Chondrocyte (in vitro differentiated cells): ENCODE data around the gene ADORA1. TPM values are rescaled to one million over a fixed set of nuclear protein-coding genes. Genes with fewer than 3 reads are reported as not detected.

ENCODE experiments used
- DNase-seq: peaks from one replicate; pipeline ENCODE4 v3.0.0; 2021; ENCODE audit warnings: mixed read lengths, low spot score
- H3K27ac Mint-ChIP-seq: one replicate; pipeline ENCODE4 v1.8.0; 2021; ENCODE audit warnings: mild to moderate bottlenecking, moderate library complexity, mixed read lengths; ENCODE audit not compliant: unreplicated experiment
- H3K27me3 Mint-ChIP-seq: 2 replicates; pipeline ENCODE4 v1.8.0; 2021; ENCODE audit warnings: low read depth, mixed read lengths
- H3K36me3 Mint-ChIP-seq: 2 replicates; pipeline ENCODE4 v1.8.0; 2021; ENCODE audit warnings: low read depth, mixed read lengths
- H3K4me1 Mint-ChIP-seq: 2 replicates; pipeline ENCODE4 v1.8.0; 2021; ENCODE audit warnings: low read depth, mild to moderate bottlenecking, mixed read lengths
- H3K4me3 Mint-ChIP-seq: one replicate; pipeline ENCODE4 v1.8.0; 2021; ENCODE audit warnings: mild to moderate bottlenecking, moderate library complexity, mixed read lengths; ENCODE audit not compliant: unreplicated experiment
- H3K9me3 Mint-ChIP-seq: 2 replicates; pipeline ENCODE4 v1.8.0; 2021; ENCODE audit warnings: low read depth, mixed read lengths
- total RNA-seq: library from RNA; stranded (reverse); gene quantifications from 3 replicates; pipeline ENCODE4 v1.2.1, GENCODE V29; 2021
- TF ChIP-seq, protein P1 (sequence below): fragments of 200-600 bp; sonication (generic); IDR thresholded peaks from 2 replicates; pipeline ENCODE4 v1.5.0; 2021; ENCODE audit warnings: antibody characterized with exemption, mild to moderate bottlenecking, moderate library complexity

Gene ADORA1
- total RNA-seq, 1 donor from 2014 or later: 1.7 TPM

DNA sequence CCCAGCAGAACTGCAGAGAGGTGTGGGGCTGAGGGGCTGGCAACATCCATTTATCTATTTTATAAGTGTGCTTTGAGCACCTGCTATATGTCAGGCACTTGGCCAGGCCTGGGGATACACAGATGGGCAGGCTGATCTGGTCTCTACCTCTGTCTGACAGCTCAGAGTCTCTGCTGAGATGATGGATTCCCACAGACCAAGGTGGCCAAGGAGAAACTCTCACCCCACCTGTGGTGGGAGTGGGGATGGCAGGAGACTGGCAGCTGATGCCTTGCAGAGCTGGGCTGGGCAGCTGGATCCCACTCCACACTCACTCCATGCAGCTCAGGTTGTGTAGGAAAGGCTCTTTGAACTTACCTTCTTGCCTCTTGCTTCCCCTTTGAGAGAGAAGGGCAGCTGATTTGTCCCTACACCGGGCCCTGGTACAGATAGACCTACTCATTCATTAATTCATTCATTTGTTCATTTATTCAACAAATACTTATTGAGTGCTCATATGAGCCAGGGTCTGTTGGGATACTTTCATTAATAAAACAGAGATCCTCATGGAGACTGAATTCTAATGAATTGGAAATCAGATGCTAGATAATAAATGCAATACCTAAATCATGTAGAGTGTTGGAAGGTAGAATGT lies 9.0 kb downstream of the ADORA1 start:
- TF ChIP-seq, protein P1, sequence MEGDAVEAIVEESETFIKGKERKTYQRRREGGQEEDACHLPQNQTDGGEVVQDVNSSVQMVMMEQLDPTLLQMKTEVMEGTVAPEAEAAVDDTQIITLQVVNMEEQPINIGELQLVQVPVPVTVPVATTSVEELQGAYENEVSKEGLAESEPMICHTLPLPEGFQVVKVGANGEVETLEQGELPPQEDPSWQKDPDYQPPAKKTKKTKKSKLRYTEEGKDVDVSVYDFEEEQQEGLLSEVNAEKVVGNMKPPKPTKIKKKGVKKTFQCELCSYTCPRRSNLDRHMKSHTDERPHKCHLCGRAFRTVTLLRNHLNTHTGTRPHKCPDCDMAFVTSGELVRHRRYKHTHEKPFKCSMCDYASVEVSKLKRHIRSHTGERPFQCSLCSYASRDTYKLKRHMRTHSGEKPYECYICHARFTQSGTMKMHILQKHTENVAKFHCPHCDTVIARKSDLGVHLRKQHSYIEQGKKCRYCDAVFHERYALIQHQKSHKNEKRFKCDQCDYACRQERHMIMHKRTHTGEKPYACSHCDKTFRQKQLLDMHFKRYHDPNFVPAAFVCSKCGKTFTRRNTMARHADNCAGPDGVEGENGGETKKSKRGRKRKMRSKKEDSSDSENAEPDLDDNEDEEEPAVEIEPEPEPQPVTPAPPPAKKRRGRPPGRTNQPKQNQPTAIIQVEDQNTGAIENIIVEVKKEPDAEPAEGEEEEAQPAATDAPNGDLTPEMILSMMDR: no peak
- no peaks in the 10 kb centered on the region for H3K36me3 Mint-ChIP-seq
- no peaks in the 10 kb centered on the region for H3K9me3 Mint-ChIP-seq
- no peaks in the 10 kb centered on the region for H3K27me3 Mint-ChIP-seq
- peak; percentile 47 for DNase-seq
- no peak overlapping the region for H3K27ac Mint-ChIP-seq
- H3K4me3 Mint-ChIP-seq: no peak overlapping the region
- peaks cover 4% of the 10 kb centered on the region for H3K4me1 Mint-ChIP-seq

DNA sequence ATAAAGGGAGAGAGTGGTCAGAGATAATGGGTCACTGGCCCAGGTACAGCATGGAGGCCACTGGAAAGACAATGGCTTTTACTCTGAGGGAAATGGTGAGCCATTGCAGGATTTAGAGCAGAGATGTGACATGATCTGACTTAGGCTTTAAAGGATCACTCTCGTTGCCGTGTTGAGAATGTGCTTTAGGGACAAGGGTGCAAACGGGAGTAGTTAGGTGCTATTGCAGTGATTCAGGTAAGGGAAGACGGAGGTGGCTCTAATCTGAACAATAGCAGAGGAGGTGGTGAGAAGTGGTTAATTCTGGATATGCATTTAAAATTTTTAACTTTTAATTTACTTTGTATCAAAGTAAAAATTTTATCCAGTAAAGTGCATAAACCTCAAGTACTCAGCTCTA lies 9.8 kb downstream of the ADORA1 start:
- no peaks in the 10 kb centered on the region for H3K36me3 Mint-ChIP-seq
- no peak for DNase-seq
- no peak overlapping the region for H3K4me3 Mint-ChIP-seq
- no peak overlapping the region for H3K27ac Mint-ChIP-seq
- H3K4me1 Mint-ChIP-seq: peaks cover 4% of the 10 kb centered on the region
- H3K9me3 Mint-ChIP-seq: no peaks in the 10 kb centered on the region
- H3K27me3 Mint-ChIP-seq: no peaks in the 10 kb centered on the region
- TF ChIP-seq, protein P1: no peak

DNA sequence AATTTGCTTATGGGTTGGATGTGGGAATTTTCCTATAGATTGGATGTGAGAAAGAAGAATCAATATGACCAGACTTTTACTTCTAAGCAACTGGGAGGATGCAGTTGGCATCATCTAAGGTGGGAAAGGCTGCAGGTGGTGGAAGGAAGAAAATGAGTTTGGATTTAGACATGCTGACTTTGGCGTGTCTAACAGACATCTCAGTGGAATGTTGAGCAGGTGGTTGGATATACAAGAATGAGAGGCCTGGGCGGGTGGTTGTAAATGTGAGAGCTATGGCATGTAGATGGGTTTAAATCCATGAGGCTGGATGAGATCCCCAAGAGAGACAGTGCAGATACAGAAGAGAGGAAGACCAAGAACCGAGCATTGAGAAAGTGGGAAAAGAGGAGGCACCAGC lies 10.5 kb downstream of the ADORA1 start:
- no peaks in the 10 kb centered on the region for H3K9me3 Mint-ChIP-seq
- TF ChIP-seq, protein P1: no peak
- no peak overlapping the region for H3K4me3 Mint-ChIP-seq
- H3K36me3 Mint-ChIP-seq: no peaks in the 10 kb centered on the region
- peaks cover 2% of the 10 kb centered on the region for H3K27me3 Mint-ChIP-seq
- peaks cover 4% of the 10 kb centered on the region for H3K4me1 Mint-ChIP-seq
- H3K27ac Mint-ChIP-seq: no peak overlapping the region
- DNase-seq: peak; percentile 10

DNA sequence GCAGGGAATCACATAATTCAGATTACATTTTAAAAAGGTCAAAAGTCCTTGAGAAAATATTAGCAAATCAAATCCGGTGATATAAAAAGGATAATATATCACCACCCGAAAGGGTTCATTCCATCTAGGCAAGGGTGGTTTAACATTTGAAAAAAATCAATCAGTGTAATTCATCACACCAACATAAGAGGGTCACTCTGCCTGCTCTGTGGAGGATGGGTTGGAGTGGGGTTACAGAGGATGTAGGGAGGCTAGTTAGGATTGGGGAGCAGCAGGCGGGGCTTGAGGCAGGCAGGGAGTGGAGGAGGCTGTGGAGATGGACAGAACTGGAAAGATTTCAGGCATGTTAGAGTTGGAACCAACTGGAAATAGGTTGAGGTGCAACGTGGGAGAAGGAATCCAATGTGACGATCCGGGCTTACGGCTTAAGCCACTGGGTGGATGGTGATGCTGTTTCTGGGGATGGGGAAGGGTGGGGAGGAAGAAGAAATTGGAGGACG lies 12.5 kb downstream of the ADORA1 start:
- Mint-ChIP-seq H3K9me3 (no peaks in the 10 kb centered on the region), H3K27me3 (peaks cover 2% of the 10 kb centered on the region), H3K4me1 (peaks cover 4% of the 10 kb centered on the region), H3K36me3 (no peaks in the 10 kb centered on the region), H3K27ac (no peak overlapping the region), H3K4me3 (no peak overlapping the region)
- TF ChIP-seq, protein P1: no peak
- DNase-seq: no peak

DNA sequence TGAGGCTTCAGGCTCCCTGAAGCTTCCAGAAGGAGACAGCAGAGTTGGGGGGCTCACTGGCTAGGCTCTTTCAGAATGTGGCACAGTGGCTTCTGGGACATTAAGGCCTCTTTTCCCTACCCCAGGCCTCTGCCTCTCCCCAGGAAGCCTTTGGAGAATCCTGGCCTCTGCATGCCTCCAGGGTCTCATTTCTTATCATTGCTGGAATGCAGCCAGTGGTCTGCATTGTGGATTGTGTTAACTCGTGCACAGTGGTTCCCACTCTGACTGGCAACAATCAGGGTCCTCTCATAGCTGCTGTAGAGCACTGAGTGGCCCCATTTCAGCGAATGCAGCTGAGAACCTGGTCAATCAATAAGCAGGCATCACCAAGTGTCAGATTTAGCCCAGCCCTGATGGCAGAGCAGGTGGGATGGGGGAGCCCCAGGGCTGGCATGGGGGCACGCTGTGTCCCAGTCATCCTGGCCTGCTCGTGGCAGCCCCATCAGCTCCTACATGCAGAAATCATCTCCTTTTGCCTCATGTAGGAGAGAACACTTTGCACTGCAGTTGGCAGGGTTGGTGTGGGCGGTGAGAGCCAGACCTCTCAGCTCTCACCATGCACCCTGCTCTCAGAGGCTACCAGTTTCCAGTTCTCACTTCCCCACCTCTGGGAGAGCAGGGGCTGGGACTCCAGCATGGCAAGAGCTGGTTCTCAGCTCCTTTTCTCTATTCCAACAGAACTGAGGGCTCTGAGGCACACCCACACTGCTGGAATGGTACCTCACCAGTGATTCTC lies 13.4 kb downstream of the ADORA1 start:
- peaks cover under 1% of the 10 kb centered on the region for H3K4me1 Mint-ChIP-seq
- H3K27ac Mint-ChIP-seq: no peak overlapping the region
- no peak overlapping the region for H3K4me3 Mint-ChIP-seq

More for the DNA sequence above, 13.4 kb downstream of the ADORA1 start:
- peaks cover 2% of the 10 kb centered on the region for H3K27me3 Mint-ChIP-seq
- no peaks in the 10 kb centered on the region for H3K9me3 Mint-ChIP-seq
- TF ChIP-seq, protein P1: no peak
- DNase-seq: no peak
- H3K36me3 Mint-ChIP-seq: no peaks in the 10 kb centered on the region
